ENCODE data around the gene CYLD. TPM values are rescaled to one million over a fixed set of nuclear protein-coding genes. Genes with fewer than 3 reads are reported as not detected.

The CYLD gene
- total and polyA plus RNA-seq, 2 donors (not counting 3 experiments of a cell fraction or from before 2014, with no cell fraction given) = 7.4 to 21.5 TPM

DNA sequence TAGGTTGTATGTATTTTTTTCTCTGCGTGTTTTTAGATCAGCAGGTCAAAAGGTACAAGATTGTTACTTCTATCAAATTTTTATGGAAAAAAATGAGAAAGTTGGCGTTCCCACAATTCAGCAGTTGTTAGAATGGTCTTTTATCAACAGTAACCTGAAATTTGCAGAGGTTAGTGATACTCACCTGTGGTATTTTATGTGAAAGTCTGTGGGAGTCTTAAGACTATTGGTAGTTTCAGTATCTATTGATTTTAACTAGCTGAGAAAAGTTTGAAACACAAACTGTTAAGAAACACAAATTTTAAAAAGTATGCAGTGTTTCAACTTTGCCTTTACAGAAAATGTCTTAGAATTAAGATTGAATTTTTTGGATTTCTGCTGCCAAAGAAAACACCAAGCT lies 49.6 kb downstream of the CYLD start:
- no peak overlapping the region for H3K4me2 ChIP-seq (ENCODE audit: insufficient read depth, low read length)
- H3K27me3 ChIP-seq (ENCODE audit: control insufficient read depth in 2 of 2, insufficient read depth in 2 of 2, low read length in 2 of 2) = no peaks in the 10 kb centered on the region
- CTCF ChIA-PET = interaction anchor here (1.3 kb wide), 1 partner anchor 15 kb away, joined by 7 read pairs; no protein-coding TSS in a partner anchor
- DNase-seq (ENCODE audit: low read depth, low spot score) (no peak), FAIRE-seq (no peak)
- no peak overlapping the region for H3K9ac ChIP-seq (replicated peaks; ENCODE audit: extremely low read depth, insufficient read depth, low read length)
- H3K79me2 ChIP-seq (ENCODE audit: control insufficient read depth, insufficient read depth, low read length) = no peaks in the 10 kb centered on the region
- H3K9me3 ChIP-seq (replicated peaks; ENCODE audit: control insufficient read depth, insufficient read depth, low read length) = no peaks in the 10 kb centered on the region
- H3K4me1 ChIP-seq (ENCODE audit: control insufficient read depth, extremely low read depth, insufficient read depth, low read length) = no peaks in the 10 kb centered on the region
- TF ChIP-seq EZH2 (IDR thresholded peaks at IDR 0.05; ENCODE audit: borderline replicate concordance, low read depth, low read length, severe bottlenecking) = no peak
- TF ChIP-seq, protein P1, sequence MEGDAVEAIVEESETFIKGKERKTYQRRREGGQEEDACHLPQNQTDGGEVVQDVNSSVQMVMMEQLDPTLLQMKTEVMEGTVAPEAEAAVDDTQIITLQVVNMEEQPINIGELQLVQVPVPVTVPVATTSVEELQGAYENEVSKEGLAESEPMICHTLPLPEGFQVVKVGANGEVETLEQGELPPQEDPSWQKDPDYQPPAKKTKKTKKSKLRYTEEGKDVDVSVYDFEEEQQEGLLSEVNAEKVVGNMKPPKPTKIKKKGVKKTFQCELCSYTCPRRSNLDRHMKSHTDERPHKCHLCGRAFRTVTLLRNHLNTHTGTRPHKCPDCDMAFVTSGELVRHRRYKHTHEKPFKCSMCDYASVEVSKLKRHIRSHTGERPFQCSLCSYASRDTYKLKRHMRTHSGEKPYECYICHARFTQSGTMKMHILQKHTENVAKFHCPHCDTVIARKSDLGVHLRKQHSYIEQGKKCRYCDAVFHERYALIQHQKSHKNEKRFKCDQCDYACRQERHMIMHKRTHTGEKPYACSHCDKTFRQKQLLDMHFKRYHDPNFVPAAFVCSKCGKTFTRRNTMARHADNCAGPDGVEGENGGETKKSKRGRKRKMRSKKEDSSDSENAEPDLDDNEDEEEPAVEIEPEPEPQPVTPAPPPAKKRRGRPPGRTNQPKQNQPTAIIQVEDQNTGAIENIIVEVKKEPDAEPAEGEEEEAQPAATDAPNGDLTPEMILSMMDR (IDR thresholded peaks at IDR 0.05; ENCODE audit: extremely low read depth in 1 of 2, insufficient read depth in 1 of 2, low read depth in 1 of 2, low read length in 2 of 2) = no peak
- TF ChIP-seq GATA2 (IDR thresholded peaks at IDR 0.05; ENCODE audit: insufficient read depth, insufficient read length, low read depth, low read length) = no peak
- TF ChIP-seq FOS (IDR thresholded peaks at IDR 0.05; ENCODE audit: borderline replicate concordance, insufficient read depth, low read length) = no peak
- TF ChIP-seq JUN (IDR thresholded peaks at IDR 0.05; ENCODE audit: borderline replicate concordance, insufficient read depth, insufficient read length, low read depth) = no peak
- no peaks in the 10 kb centered on the region for H3K9me1 ChIP-seq (replicated peaks; ENCODE audit: control insufficient read depth, extremely low read depth, insufficient read depth, low read length)
- POLR2A ChIA-PET = no interaction called here
- dilution Hi-C loops (cut with MboI; ENCODE audit: extremely low pct_ligation_motif_present, low sequenced_read_pairs) (no loop called here), intact Hi-C loops (cut with micrococcal nuclease) (no loop called here)
- no peak overlapping the region for H3K27ac ChIP-seq (ENCODE audit: insufficient read depth, low read depth, low read length)
- no peaks in the 10 kb centered on the region for H4K20me1 ChIP-seq (replicated peaks; ENCODE audit: control insufficient read depth, extremely low read depth, insufficient read depth, low read length)
- no peak overlapping the region for H2AFZ ChIP-seq (ENCODE audit: low read depth, low read length)
- no TSS peak for BruUV-seq (replicated peaks)
- H3K36me3 ChIP-seq (ENCODE audit: control insufficient read depth in 2 of 2, extremely low read depth in 1 of 2, insufficient read depth in 2 of 2, low read length in 2 of 2) = peaks cover 0 to 7% of the 10 kb centered on the region in 2 experiments
- no peak overlapping the region for H3K4me3 ChIP-seq (replicated peaks in 1 of 3; ENCODE audit: insufficient read depth in 1 of 3, low read depth in 1 of 3, low read length in 3 of 3)

DNA sequence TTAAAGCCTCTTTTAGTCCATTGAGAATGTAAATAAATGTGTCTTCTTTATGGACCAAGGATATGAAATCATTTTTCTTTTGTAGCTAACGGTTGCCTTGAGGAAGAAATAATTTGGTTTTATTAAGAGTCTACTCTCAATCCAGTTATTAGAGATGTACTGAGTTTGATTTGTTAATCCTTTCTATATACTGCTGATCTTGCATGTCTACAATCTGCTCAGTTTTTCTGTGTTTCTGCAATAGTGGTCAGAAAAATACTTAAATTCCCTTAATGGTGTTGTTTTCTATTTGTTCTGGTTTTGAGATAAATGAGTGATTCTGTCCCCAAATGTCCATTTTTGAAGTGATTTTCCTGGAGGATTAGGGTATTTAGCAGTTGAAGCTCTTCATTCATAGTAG lies 54.9 kb downstream of the CYLD start:
- Histone ChIP-seq H3K4me2 (ENCODE audit: insufficient read depth, low read length) (no peak overlapping the region), H3K27ac (ENCODE audit: insufficient read depth, low read depth, low read length) (no peak overlapping the region), H4K20me1 (replicated peaks; ENCODE audit: control insufficient read depth, extremely low read depth, insufficient read depth, low read length) (no peaks in the 10 kb centered on the region), H2AFZ (ENCODE audit: low read depth, low read length) (no peak overlapping the region), H3K79me2 (ENCODE audit: control insufficient read depth, insufficient read depth, low read length) (no peaks in the 10 kb centered on the region), H3K4me1 (ENCODE audit: control insufficient read depth, extremely low read depth, insufficient read depth, low read length) (no peaks in the 10 kb centered on the region), H3K36me3 (ENCODE audit: control insufficient read depth in 2 of 2, extremely low read depth in 1 of 2, insufficient read depth in 2 of 2, low read length in 2 of 2) (peaks cover 0 to 7% of the 10 kb centered on the region in 2 experiments), H3K27me3 (ENCODE audit: control insufficient read depth in 2 of 2, insufficient read depth in 2 of 2, low read length in 2 of 2) (no peaks in the 10 kb centered on the region), H3K9ac (replicated peaks; ENCODE audit: extremely low read depth, insufficient read depth, low read length) (no peak overlapping the region), H3K9me1 (replicated peaks; ENCODE audit: control insufficient read depth, extremely low read depth, insufficient read depth, low read length) (no peaks in the 10 kb centered on the region), H3K9me3 (replicated peaks; ENCODE audit: control insufficient read depth, insufficient read depth, low read length) (no peaks in the 10 kb centered on the region), H3K4me3 (replicated peaks in 1 of 3; ENCODE audit: insufficient read depth in 1 of 3, low read depth in 1 of 3, low read length in 3 of 3) (no peak overlapping the region)
- no peak for FAIRE-seq
- ChIA-PET CTCF (interaction anchor here (1.4 to 6.3 kb wide), 2 partner anchors 9 to 10 kb away, joined by 4 to 69 read pairs; no protein-coding TSS in a partner anchor), POLR2A (no interaction called here)
- BruUV-seq (replicated peaks) = no TSS peak
- intact Hi-C loops (cut with micrococcal nuclease) (no loop called here), dilution Hi-C loops (cut with MboI; ENCODE audit: extremely low pct_ligation_motif_present, low sequenced_read_pairs) (no loop called here)
- DNase-seq (ENCODE audit: low read depth, low spot score) = no peak
- TF ChIP-seq MYC (IDR thresholded peaks at IDR 0.05; ENCODE audit: low read depth, low read length) (no peak), JUN (IDR thresholded peaks at IDR 0.05; ENCODE audit: borderline replicate concordance, insufficient read depth, insufficient read length, low read depth) (no peak), POLR2AphosphoS5 (IDR thresholded peaks at IDR 0.05; ENCODE audit: insufficient read depth, low read depth, low read length) (no peak), EZH2 (IDR thresholded peaks at IDR 0.05; ENCODE audit: borderline replicate concordance, low read depth, low read length, severe bottlenecking) (no peak), FOS (IDR thresholded peaks at IDR 0.05; ENCODE audit: borderline replicate concordance, insufficient read depth, low read length) (no peak), GATA2 (IDR thresholded peaks at IDR 0.05; ENCODE audit: insufficient read depth, insufficient read length, low read depth, low read length) (no peak), POLR2A (IDR thresholded peaks at IDR 0.05; ENCODE audit: low read depth, low read length) (no peak)
- TF ChIP-seq, protein P2, sequence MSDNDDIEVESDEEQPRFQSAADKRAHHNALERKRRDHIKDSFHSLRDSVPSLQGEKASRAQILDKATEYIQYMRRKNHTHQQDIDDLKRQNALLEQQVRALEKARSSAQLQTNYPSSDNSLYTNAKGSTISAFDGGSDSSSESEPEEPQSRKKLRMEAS (IDR thresholded peaks at IDR 0.05; ENCODE audit: insufficient read depth, insufficient read length) = no peak
- TF ChIP-seq, protein P1 (IDR thresholded peaks at IDR 0.05; ENCODE audit: extremely low read depth in 1 of 2, insufficient read depth in 1 of 2, low read depth in 1 of 2, low read length in 2 of 2) = no peak

All from endothelial cell of umbilical vein (primary cell).